HEK293T (cell line): Measurements from ENCODE around the gene CSTPP1.

Experiments
- ARNT ChIP-seq: fragments of 450-650 bp; IDR thresholded peaks from 2 replicates; pipeline ENCODE4 v1.6.1; 2017; ENCODE audit warnings: mild to moderate bottlenecking
- BHLHE40 ChIP-seq: fragments of 450-650 bp; IDR thresholded peaks from 2 replicates; pipeline ENCODE4 v1.6.1; 2016; ENCODE audit warnings: mild to moderate bottlenecking, moderate library complexity, borderline replicate concordance
- CTBP1 ChIP-seq: fragments of 450-650 bp; IDR thresholded peaks from 2 replicates; pipeline ENCODE4 v1.6.1; 2016; ENCODE audit warnings: borderline replicate concordance
- ELF4 ChIP-seq: fragments of 450-650 bp; IDR thresholded peaks from 2 replicates; pipeline ENCODE4 v1.6.1; 2017; ENCODE audit warnings: antibody characterized with exemption
- FOXA1 ChIP-seq: fragments of 450-650 bp; IDR thresholded peaks from 2 replicates; pipeline ENCODE4 v1.6.1; 2016; ENCODE audit warnings: mild to moderate bottlenecking
- FOXK2 ChIP-seq: fragments of 450-650 bp; IDR thresholded peaks from 2 replicates; pipeline ENCODE4 v1.6.1; 2016; ENCODE audit warnings: mild to moderate bottlenecking
- FOXM1 ChIP-seq: fragments of 450-650 bp; IDR thresholded peaks from 2 replicates; pipeline ENCODE4 v1.6.1; 2017; ENCODE audit warnings: mild to moderate bottlenecking, borderline replicate concordance
- L3MBTL2 ChIP-seq: fragments of 450-650 bp; conservative IDR thresholded peaks from 2 replicates; pipeline ENCODE4 v1.6.1; 2016; ENCODE audit warnings: mild to moderate bottlenecking
- NFRKB ChIP-seq: fragments of 450-650 bp; IDR thresholded peaks from 2 replicates; pipeline ENCODE4 v1.6.1; 2016; ENCODE audit warnings: mild to moderate bottlenecking, moderate library complexity
- PKNOX1 ChIP-seq: fragments of 450-650 bp; IDR thresholded peaks from 2 replicates; pipeline ENCODE4 v1.6.1; 2016
- SP1 ChIP-seq: fragments of 450-650 bp; IDR thresholded peaks from 2 replicates; pipeline ENCODE4 v1.6.1; 2017
- SUZ12 ChIP-seq: fragments of 450-650 bp; IDR thresholded peaks from 2 replicates; pipeline ENCODE4 v1.6.1; 2016; ENCODE audit warnings: mild to moderate bottlenecking
- TARDBP ChIP-seq: fragments of 450-650 bp; IDR thresholded peaks from 2 replicates; pipeline ENCODE4 v1.6.1; 2016
- ZNF384 ChIP-seq: fragments of 450-650 bp; IDR thresholded peaks from 2 replicates; pipeline ENCODE4 v1.6.1; 2016

- no peak for TF ChIP-seq L3MBTL2
- TF ChIP-seq FOXA1, result no peak
- no peak for TF ChIP-seq ZNF384
- TF ChIP-seq SUZ12, result no peak
- TF ChIP-seq SP1, result no peak
- no peak for TF ChIP-seq NFRKB
- TF ChIP-seq CTBP1, result no peak
- TF ChIP-seq TARDBP, result no peak
- no peak for TF ChIP-seq ELF4
- TF ChIP-seq BHLHE40, result no peak
- TF ChIP-seq PKNOX1, result no peak
- no peak for TF ChIP-seq FOXK2
- TF ChIP-seq FOXM1, result no peak
- no peak for TF ChIP-seq ARNT
These were observed 15.8 kb upstream of the CSTPP1 start for GRCh38 chr11:46920755-46921154.
